HL-60 (cell line): Measurements from ENCODE around the gene TRIP4.

ENCODE experiments used
- CTCF ChIP-seq: IDR thresholded peaks from one replicate; pipeline ENCODE4 v1.5.1; 2011; ENCODE audit warnings: low read length, control low read depth, inconsistent platforms; ENCODE audit not compliant: insufficient read depth
- GABPA ChIP-seq: IDR thresholded peaks from 2 replicates; pipeline ENCODE4 v1.6.1; 2012; ENCODE audit warnings: low read depth
- POLR2AphosphoS5 ChIP-seq: IDR thresholded peaks from 2 replicates; pipeline ENCODE4 v1.6.1; 2012; ENCODE audit warnings: low read depth

DNA sequence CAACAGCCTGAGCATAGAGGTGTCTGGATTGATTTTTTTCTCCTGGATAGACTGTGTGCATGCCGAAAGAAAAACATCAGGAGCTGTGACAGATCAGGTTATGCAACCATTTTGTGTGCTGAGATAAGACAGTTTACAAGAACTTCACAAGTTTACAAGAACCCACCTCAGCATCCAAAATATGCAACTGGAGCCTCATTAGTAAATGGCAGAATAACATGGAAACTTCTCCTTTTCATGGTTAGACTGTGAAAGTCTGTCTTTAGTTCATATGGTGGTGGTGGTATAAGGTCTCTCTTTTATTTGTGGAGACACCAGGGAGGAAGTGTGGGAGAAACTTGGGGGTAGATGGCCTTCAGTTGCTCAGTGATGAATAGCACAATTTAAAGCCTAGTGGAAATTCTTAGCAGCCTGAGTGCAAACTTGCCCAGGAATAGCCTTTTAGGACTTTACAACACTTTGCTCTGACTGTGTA is 69.0 kb downstream of the TRIP4 start:
- TF ChIP-seq GABPA (no peak), CTCF (no peak), POLR2AphosphoS5 (no peak)
